ENCODE results near the gene VPS35L. TPM values are rescaled to one million over a fixed set of nuclear protein-coding genes. Genes with fewer than 3 reads are reported as not detected.

The VPS35L gene
- total and polyA plus RNA-seq, 2 experiments from 2014 or later, result 48.0 to 54.6 TPM

DNA sequence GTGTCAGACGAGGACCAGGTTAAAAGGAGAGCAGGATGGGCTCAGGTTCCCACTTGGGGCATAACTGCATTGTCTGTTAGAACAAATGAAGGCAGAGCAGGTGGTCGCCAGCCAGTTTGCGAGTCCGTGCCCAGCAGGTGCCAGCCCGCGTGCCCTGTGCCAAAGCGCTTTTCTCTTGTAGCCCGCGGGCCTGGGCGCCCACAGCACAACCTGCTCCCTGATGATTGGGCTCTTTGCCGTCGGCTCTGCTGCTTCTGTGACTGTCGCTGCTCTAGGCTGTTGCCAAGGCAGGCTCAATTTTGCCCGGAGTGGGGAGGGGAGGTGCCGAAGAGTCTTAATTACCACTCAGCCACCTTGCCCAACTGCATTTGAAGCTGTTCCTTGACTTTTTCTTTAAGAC is 141.5 kb downstream of the VPS35L start (continued):
- TF ChIP-seq, protein P1, sequence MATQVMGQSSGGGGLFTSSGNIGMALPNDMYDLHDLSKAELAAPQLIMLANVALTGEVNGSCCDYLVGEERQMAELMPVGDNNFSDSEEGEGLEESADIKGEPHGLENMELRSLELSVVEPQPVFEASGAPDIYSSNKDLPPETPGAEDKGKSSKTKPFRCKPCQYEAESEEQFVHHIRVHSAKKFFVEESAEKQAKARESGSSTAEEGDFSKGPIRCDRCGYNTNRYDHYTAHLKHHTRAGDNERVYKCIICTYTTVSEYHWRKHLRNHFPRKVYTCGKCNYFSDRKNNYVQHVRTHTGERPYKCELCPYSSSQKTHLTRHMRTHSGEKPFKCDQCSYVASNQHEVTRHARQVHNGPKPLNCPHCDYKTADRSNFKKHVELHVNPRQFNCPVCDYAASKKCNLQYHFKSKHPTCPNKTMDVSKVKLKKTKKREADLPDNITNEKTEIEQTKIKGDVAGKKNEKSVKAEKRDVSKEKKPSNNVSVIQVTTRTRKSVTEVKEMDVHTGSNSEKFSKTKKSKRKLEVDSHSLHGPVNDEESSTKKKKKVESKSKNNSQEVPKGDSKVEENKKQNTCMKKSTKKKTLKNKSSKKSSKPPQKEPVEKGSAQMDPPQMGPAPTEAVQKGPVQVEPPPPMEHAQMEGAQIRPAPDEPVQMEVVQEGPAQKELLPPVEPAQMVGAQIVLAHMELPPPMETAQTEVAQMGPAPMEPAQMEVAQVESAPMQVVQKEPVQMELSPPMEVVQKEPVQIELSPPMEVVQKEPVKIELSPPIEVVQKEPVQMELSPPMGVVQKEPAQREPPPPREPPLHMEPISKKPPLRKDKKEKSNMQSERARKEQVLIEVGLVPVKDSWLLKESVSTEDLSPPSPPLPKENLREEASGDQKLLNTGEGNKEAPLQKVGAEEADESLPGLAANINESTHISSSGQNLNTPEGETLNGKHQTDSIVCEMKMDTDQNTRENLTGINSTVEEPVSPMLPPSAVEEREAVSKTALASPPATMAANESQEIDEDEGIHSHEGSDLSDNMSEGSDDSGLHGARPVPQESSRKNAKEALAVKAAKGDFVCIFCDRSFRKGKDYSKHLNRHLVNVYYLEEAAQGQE (IDR thresholded peaks at IDR 0.05; ENCODE audit: unreplicated experiment), result no peak
- TF ChIP-seq CREB1 (CRISPR knock-in tag; IDR thresholded peaks at IDR 0.05; ENCODE audit: low read depth), result no peak
- no peak for TF ChIP-seq EZH2phosphoT487 (IDR thresholded peaks at IDR 0.05; ENCODE audit: unreplicated experiment)
- TF ChIP-seq EZH2 (IDR thresholded peaks at IDR 0.05; ENCODE audit: low read depth, unreplicated experiment), result no peak
- no peak for TF ChIP-seq ZNF331 (CRISPR knock-in tag; IDR thresholded peaks at IDR 0.05; ENCODE audit: low read depth)
- TF ChIP-seq, protein P2, sequence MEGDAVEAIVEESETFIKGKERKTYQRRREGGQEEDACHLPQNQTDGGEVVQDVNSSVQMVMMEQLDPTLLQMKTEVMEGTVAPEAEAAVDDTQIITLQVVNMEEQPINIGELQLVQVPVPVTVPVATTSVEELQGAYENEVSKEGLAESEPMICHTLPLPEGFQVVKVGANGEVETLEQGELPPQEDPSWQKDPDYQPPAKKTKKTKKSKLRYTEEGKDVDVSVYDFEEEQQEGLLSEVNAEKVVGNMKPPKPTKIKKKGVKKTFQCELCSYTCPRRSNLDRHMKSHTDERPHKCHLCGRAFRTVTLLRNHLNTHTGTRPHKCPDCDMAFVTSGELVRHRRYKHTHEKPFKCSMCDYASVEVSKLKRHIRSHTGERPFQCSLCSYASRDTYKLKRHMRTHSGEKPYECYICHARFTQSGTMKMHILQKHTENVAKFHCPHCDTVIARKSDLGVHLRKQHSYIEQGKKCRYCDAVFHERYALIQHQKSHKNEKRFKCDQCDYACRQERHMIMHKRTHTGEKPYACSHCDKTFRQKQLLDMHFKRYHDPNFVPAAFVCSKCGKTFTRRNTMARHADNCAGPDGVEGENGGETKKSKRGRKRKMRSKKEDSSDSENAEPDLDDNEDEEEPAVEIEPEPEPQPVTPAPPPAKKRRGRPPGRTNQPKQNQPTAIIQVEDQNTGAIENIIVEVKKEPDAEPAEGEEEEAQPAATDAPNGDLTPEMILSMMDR (conservative IDR thresholded peaks at IDR 0.05; ENCODE audit: low read depth in 2 of 2), result no peak
- no peak for TF ChIP-seq ZNF114 (CRISPR knock-in tag; IDR thresholded peaks at IDR 0.05)
- TF ChIP-seq NANOG (IDR thresholded peaks at IDR 0.05; ENCODE audit: borderline replicate concordance), result no peak

DNA sequence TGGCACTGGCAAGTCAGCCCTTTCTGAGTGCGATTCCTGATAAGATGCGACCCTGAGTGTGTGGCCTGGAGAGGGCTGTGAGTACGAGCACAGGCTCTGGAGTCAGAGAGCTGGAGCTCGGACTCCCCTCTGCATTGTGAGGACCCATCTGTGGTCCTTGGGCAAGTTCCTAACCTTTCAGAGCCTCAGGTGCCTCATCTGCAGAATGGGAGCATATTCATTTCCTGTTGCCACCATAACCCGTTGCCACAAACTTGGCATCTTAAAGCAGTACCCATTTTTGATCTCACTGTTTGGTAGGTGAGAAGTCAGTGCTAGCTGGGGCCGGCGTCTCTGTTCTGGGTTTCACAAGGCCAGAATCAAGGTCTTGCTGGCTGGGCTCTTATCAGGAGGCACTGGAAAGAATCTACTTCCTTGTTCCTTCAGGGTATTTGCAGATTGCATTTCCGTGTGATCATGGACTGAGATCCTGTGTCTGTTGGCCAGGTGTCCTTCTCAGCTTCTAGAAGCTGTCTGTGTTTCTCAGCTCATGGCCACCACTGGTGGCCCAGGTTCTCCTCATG is 142.3 kb downstream of the VPS35L start:
- Histone ChIP-seq H3K79me2 (replicated peaks; ENCODE audit: insufficient read depth) (peaks cover 9% of the 10 kb centered on the region), H3K36me3 (ENCODE audit: insufficient read depth) (peaks cover 27% of the 10 kb centered on the region), H3K27me3 (ENCODE audit: insufficient read depth) (no peaks in the 10 kb centered on the region), H3K27ac (ENCODE audit: low read depth) (no peak overlapping the region), H3K4me3 (no peak overlapping the region), H3K4me1 (ENCODE audit: insufficient read depth) (no peaks in the 10 kb centered on the region), H3K9me2 (ENCODE audit: insufficient read depth) (no peaks in the 10 kb centered on the region), H3F3A (replicated peaks; ENCODE audit: low read depth) (0 out of 2 replicates have a peak, but pooled peaks cover 10% of the 10 kb centered on the region), H2AFZ (no peak overlapping the region), H3K4me2 (no peak overlapping the region), H4K20me1 (replicated peaks; ENCODE audit: insufficient read depth) (peaks cover 21% of the 10 kb centered on the region; the same call in 1 of the 2 replicates)
- H3K27ac Mint-ChIP-seq, result no peak overlapping the region
- ATAC-seq (no peak), DNase-seq (ENCODE audit: low spot score) (no peak)
- H3K9me3 Mint-ChIP-seq, result peaks cover 25% of the 10 kb centered on the region; the same call in 2 of the 3 replicates
- peaks cover 88% of the 10 kb centered on the region for H3K36me3 Mint-ChIP-seq (ENCODE audit: low read depth)
- H3K4me3 Mint-ChIP-seq, result no peak overlapping the region
- H3K27me3 Mint-ChIP-seq (ENCODE audit: insufficient read depth, low read depth, poor library complexity), result no peaks in the 10 kb centered on the region
- no peaks in the 10 kb centered on the region for H3K4me1 Mint-ChIP-seq
- TF ChIP-seq, protein P3, sequence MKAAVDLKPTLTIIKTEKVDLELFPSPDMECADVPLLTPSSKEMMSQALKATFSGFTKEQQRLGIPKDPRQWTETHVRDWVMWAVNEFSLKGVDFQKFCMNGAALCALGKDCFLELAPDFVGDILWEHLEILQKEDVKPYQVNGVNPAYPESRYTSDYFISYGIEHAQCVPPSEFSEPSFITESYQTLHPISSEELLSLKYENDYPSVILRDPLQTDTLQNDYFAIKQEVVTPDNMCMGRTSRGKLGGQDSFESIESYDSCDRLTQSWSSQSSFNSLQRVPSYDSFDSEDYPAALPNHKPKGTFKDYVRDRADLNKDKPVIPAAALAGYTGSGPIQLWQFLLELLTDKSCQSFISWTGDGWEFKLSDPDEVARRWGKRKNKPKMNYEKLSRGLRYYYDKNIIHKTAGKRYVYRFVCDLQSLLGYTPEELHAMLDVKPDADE (IDR thresholded peaks at IDR 0.05), result no peak
- TF ChIP-seq EZH2phosphoT487 (IDR thresholded peaks at IDR 0.05; ENCODE audit: unreplicated experiment), result no peak
- TF ChIP-seq ZNF331 (CRISPR knock-in tag; IDR thresholded peaks at IDR 0.05; ENCODE audit: low read depth), result no peak
- TF ChIP-seq, protein P4, sequence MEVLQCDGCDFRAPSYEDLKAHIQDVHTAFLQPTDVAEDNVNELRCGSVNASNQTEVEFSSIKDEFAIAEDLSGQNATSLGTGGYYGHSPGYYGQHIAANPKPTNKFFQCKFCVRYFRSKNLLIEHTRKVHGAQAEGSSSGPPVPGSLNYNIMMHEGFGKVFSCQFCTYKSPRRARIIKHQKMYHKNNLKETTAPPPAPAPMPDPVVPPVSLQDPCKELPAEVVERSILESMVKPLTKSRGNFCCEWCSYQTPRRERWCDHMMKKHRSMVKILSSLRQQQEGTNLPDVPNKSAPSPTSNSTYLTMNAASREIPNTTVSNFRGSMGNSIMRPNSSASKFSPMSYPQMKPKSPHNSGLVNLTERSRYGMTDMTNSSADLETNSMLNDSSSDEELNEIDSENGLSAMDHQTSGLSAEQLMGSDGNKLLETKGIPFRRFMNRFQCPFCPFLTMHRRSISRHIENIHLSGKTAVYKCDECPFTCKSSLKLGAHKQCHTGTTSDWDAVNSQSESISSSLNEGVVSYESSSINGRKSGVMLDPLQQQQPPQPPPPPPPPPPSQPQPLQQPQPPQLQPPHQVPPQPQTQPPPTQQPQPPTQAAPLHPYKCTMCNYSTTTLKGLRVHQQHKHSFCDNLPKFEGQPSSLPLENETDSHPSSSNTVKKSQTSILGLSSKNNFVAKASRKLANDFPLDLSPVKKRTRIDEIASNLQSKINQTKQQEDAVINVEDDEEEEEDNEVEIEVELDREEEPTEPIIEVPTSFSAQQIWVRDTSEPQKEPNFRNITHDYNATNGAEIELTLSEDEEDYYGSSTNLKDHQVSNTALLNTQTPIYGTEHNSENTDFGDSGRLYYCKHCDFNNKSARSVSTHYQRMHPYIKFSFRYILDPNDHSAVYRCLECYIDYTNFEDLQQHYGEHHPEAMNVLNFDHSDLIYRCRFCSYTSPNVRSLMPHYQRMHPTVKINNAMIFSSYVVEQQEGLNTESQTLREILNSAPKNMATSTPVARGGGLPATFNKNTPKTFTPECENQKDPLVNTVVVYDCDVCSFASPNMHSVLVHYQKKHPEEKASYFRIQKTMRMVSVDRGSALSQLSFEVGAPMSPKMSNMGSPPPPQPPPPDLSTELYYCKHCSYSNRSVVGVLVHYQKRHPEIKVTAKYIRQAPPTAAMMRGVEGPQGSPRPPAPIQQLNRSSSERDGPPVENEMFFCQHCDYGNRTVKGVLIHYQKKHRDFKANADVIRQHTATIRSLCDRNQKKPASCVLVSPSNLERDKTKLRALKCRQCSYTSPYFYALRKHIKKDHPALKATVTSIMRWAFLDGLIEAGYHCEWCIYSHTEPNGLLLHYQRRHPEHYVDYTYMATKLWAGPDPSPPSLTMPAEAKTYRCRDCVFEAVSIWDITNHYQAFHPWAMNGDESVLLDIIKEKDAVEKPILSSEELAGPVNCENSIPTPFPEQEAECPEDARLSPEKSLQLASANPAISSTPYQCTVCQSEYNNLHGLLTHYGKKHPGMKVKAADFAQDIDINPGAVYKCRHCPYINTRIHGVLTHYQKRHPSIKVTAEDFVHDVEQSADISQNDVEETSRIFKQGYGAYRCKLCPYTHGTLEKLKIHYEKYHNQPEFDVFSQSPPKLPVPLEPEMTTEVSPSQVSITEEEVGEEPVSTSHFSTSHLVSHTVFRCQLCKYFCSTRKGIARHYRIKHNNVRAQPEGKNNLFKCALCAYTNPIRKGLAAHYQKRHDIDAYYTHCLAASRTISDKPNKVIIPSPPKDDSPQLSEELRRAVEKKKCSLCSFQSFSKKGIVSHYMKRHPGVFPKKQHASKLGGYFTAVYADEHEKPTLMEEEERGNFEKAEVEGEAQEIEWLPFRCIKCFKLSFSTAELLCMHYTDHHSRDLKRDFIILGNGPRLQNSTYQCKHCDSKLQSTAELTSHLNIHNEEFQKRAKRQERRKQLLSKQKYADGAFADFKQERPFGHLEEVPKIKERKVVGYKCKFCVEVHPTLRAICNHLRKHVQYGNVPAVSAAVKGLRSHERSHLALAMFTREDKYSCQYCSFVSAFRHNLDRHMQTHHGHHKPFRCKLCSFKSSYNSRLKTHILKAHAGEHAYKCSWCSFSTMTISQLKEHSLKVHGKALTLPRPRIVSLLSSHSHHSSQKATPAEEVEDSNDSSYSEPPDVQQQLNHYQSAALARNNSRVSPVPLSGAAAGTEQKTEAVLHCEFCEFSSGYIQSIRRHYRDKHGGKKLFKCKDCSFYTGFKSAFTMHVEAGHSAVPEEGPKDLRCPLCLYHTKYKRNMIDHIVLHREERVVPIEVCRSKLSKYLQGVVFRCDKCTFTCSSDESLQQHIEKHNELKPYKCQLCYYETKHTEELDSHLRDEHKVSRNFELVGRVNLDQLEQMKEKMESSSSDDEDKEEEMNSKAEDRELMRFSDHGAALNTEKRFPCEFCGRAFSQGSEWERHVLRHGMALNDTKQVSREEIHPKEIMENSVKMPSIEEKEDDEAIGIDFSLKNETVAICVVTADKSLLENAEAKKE (CRISPR knock-in tag; IDR thresholded peaks at IDR 0.05), result no peak
- no peak for TF ChIP-seq POLR2AphosphoS5 (IDR thresholded peaks at IDR 0.05; ENCODE audit: low read depth)
- TF ChIP-seq CREB1 (CRISPR knock-in tag; IDR thresholded peaks at IDR 0.05; ENCODE audit: low read depth), result no peak
